Thyroid gland (tissue), 4 donors: ENCODE data around the gene PCIF1. TPM values are rescaled to one million over a fixed set of nuclear protein-coding genes. Genes with fewer than 3 reads are reported as not detected.

Source experiments
- DNase-seq, 2 donors: peaks; one replicate each; pipeline ENCODE4 v3.0.0-alpha.2; 2019
- H3K27ac ChIP-seq, 3 donors: fragments of 200-600 bp; sonication (generic); 1 replicate in 2 of 3; 2 replicates in 1 of 3; pipeline ENCODE4 v1.5.1; 2016 to 2019; ENCODE audit warnings: mild to moderate bottlenecking in 1 of 3, moderate library complexity in 1 of 3
- H3K27me3 ChIP-seq: fragments of 200-600 bp; sonication (generic); one replicate; pipeline ENCODE4 v1.5.1; 2019
- H3K36me3 ChIP-seq, 2 donors: fragments of 200-600 bp; sonication (generic); one replicate each; pipeline ENCODE4 v1.5.1; 2016 to 2019
- H3K4me1 ChIP-seq, 2 donors: fragments of 200-600 bp; sonication (generic); one replicate each; pipeline ENCODE4 v1.5.1; 2017 to 2019
- H3K4me3 ChIP-seq, 3 donors: fragments of 200-600 bp; sonication (generic); replicated peaks in 1 of 3; 1 replicate in 2 of 3; 2 replicates in 1 of 3; pipeline ENCODE4 v1.5.1; 2016; ENCODE audit warnings: mild to moderate bottlenecking in 1 of 3
- H3K9me3 ChIP-seq: fragments of 200-600 bp; sonication (generic); one replicate; pipeline ENCODE4 v1.5.1; 2017
- CTCF ChIP-seq, 6 experiments: fragments of 200-600 bp in 3 of 6; fragments of 450-650 bp in 3 of 6; sonication (generic) in 3 of 6; IDR thresholded peaks; one replicate each; pipeline ENCODE4 v1.5.1; 2016 to 2019; ENCODE audit warnings: antibody characterized with exemption in 6 of 6, mild to moderate bottlenecking in 2 of 6, inconsistent platforms in 1 of 6, moderate library complexity in 1 of 6
- POLR2A ChIP-seq, 2 donors: fragments of 450-650 bp; IDR thresholded peaks; one replicate each; pipeline ENCODE4 v1.6.1; 2017; ENCODE audit warnings: antibody characterized with exemption in 2 of 2, mild to moderate bottlenecking in 2 of 2, moderate library complexity in 1 of 2
- WGBS, 2 donors: methylation state at CpG; one replicate each; pipeline ENCODE4 v1.1.5; 2017; 5-methylcytosine and 5-hydroxymethylcytosine counted together
- intact Hi-C: fragments of 100-400 bp; cut with DNase I; formaldehyde crosslinking; loops from one replicate; pipeline ENCODE4 v1.15.1; 2023
- total RNA-seq, 4 donors: library from RNA; depleted of rRNA; stranded (reverse); fragments of >200 nt; gene quantifications; one replicate each; pipeline ENCODE4 v1.2.3, GENCODE V29; 2016

Gene PCIF1
- total RNA-seq, 4 donors from 2014 or later: 28.1 to 63.6 (median 49.1) TPM

GRCh38 chr20:45919542-45920399, 14.7 kb upstream of the PCIF1 start:
- DNase-seq: peak; percentile 27 to 31
- Histone ChIP-seq H3K27me3 (no peaks in the 10 kb centered on the region), H3K9me3 (no peaks in the 10 kb centered on the region), H3K27ac (peak overlapping the region; percentile 39 to 61 (median 50)), H3K4me1 (peaks cover 6 to 30% of the 10 kb centered on the region in 2 donors), H3K36me3 (no peaks in the 10 kb centered on the region), H3K4me3 (no peak overlapping the region)
- 37 to 40% methylated on average over 10 to 11 of the region's 11 CpGs for WGBS, 2 donors
- intact Hi-C loops: no loop called here
- TF ChIP-seq CTCF (IDR thresholded peaks at IDR 0.05) (no peak), POLR2A (IDR thresholded peaks at IDR 0.05) (no peak)

- peak overlapping the region; percentile 33 to 61 (median 50) for H3K27ac ChIP-seq
- DNase-seq: no peak
- H3K4me3 ChIP-seq: no peak overlapping the region
- H3K4me1 ChIP-seq: peaks cover 6 to 32% of the 10 kb centered on the region in 2 donors
- no peaks in the 10 kb centered on the region for H3K9me3 ChIP-seq
- WGBS, 2 donors: 68 to 73% methylated on average over 9 of the region's 9 CpGs
- intact Hi-C loops: no loop called here
- H3K27me3 ChIP-seq: no peaks in the 10 kb centered on the region
- no peaks in the 10 kb centered on the region for H3K36me3 ChIP-seq
- TF ChIP-seq POLR2A (IDR thresholded peaks at IDR 0.05) (no peak), CTCF (IDR thresholded peaks at IDR 0.05) (no peak)
These were observed 13.8 kb upstream of the PCIF1 start for GRCh38 chr20:45920462-45921336.

- no peak for DNase-seq
- TF ChIP-seq POLR2A (IDR thresholded peaks at IDR 0.05): no peak
- no peak for TF ChIP-seq CTCF (IDR thresholded peaks at IDR 0.05)
- no peak overlapping the region for H3K27ac ChIP-seq
- intact Hi-C loops: no loop called here
- 82 to 83% methylated on average over 11 of the region's 11 CpGs for WGBS, 2 donors
- H3K36me3 ChIP-seq: no peaks in the 10 kb centered on the region
- no peaks in the 10 kb centered on the region for H3K9me3 ChIP-seq
- peaks cover 6 to 32% of the 10 kb centered on the region in 2 donors for H3K4me1 ChIP-seq
- H3K27me3 ChIP-seq: no peaks in the 10 kb centered on the region
- H3K4me3 ChIP-seq: no peak overlapping the region
These were observed 12.9 kb upstream of the PCIF1 start for GRCh38 chr20:45921337-45922189.

GRCh38 chr20:45924391-45925261, 9.9 kb upstream of the PCIF1 start:
- Histone ChIP-seq H3K36me3 (no peaks in the 10 kb centered on the region), H3K4me3 (no peak overlapping the region), H3K9me3 (no peaks in the 10 kb centered on the region), H3K27me3 (no peaks in the 10 kb centered on the region), H3K27ac (peak overlapping the region; percentile 49 to 77 (median 73)), H3K4me1 (peaks cover 6 to 17% of the 10 kb centered on the region in 2 donors)
- intact Hi-C loops: no loop called here
- 52 to 61% methylated on average over 18 to 21 of the region's 21 CpGs for WGBS, 2 donors
- peak; percentile 35 to 44 for DNase-seq
- TF ChIP-seq CTCF (IDR thresholded peaks at IDR 0.05): no peak
